HG03469 (cell line): ENCODE results near the gene RIBC1.
A peak's percentile ranks its signal among the peaks of the same experiment; 100 is the strongest.
"Not testable (repeated sequence)": the region's sequence is repeated elsewhere in the genome, so short reads cannot be mapped to it uniquely, and the experiment has no call there.

Experiments used
- ATAC-seq: cut with Tn5 transposase; IDR thresholded peaks from one replicate; pipeline ENCODE4 v1.9.1; 2021; ENCODE audit warnings: mild to moderate bottlenecking, moderate library complexity, moderate number of reproducible peaks; ENCODE audit not compliant: unreplicated experiment

The RIBC1 gene

GRCh38 chrX:53433651-53434639 lies 11.3 kb downstream of the RIBC1 start, which contains the start of gene HSD17B10:
HSD17B10 (minus strand) TSS chrX:53434370; CDS start chrX:53434345, 25 bp downstream.
- ATAC-seq, result peak; percentile 67

GRCh38 chrX:53435997-53436396 lies 13.3 kb downstream of the RIBC1 start:
- peak; percentile 46 for ATAC-seq

DNA sequence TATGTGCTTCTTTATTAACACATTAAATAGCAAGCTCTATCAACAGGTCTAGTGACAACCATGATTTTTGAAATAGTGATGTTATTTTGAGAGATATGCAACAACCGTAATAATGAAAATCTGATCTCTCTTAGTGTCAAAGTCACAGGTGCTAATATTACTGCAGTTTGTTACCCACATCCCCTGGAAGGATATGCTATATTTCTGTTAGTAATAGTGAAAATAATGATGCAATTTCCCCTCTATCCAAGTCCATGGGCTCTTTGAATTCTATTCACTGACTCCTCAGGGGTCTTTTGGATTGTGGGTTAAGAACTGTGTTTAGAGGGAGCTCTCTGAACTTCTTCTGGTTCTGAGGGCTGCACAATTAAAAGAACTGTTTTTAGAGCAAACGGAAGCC lies 14.5 kb downstream of the RIBC1 start:
- ATAC-seq, result no peak

- no peak for ATAC-seq
Measured at GRCh38 chrX:53438174-53438831, 15.6 kb downstream of the RIBC1 start.

DNA sequence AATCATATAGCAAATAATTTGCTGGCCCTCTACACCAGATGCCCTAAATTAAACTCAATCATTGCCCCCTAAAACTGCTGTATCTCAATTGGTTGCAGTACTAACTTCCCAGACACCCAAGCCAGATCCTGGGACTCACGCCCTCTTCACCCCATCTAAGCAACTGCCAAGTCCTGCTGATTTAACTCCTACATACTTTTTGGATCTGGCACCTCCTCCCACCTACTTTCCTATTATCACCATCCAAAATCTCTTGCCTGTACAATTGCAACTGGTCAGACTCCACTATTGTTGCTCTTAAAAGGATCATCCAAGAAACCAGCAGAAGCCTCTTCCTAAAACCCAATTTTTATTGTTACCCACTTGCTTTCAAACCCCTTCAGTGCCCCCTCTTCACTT lies 16.2 kb downstream of the RIBC1 start:
- ATAC-seq, result no peak

DNA sequence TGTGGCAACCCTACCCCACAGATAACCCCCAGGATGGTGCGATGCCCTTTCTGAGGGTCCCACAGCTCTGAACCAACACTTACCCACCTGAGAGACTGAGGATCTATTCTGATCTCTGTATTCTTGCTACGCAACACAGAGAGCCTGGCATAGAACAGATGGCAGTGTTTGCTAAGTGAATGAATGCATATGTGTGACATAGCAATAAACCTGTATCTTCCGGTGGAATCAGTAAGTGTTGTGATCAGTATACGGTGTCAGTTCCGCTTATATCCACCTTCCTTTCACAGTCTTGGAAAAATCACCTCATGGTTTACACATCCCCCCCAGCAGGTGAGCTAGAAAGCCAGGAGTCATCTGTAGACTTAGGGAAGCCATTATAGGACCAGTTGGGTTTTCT lies 17.4 kb downstream of the RIBC1 start:
- no peak for ATAC-seq

DNA sequence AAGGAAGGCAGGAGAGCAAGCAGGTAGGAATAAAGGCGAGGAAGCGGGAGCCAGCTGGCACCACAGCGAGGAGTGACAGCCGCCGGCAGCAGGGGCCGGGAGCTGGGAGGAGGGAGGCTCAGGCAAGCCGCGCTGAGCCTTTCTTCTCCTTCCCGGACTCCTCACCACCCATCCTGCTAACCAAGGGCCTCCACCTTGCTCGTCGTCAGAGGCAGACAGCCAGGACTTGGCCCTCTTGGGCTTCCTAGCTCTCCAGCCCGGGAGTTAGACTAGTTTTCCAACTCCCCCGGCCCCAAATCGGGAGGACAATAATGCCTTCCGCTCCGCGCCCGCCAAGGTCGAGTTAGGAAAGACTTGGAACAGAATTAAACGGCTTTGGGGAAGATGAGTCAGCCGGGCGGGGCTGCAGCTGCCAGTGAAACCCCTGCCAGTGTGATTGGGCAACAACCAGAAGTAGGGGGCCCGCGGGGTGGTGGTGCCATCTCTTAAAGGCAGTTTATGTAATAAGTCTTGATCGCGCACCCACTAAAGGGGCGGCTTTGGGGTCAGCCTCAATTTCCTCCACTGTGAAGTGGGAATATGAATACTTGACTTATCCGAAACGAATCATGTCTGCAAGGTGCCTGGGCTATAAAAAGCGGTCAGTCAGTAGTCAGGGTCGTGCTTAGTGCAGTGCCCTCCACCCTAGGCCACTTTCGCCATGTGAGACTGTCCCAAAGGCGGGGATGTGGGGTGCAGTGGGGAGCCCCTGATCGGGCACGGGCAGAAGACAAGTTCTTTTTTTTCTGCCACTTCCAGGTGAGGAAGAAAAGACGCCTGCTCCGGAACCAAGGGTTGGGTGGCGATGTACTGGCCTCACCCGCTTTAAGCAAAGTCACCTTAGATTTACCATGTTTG lies 18.2 kb downstream of the RIBC1 start:
- ATAC-seq, result no peak

DNA sequence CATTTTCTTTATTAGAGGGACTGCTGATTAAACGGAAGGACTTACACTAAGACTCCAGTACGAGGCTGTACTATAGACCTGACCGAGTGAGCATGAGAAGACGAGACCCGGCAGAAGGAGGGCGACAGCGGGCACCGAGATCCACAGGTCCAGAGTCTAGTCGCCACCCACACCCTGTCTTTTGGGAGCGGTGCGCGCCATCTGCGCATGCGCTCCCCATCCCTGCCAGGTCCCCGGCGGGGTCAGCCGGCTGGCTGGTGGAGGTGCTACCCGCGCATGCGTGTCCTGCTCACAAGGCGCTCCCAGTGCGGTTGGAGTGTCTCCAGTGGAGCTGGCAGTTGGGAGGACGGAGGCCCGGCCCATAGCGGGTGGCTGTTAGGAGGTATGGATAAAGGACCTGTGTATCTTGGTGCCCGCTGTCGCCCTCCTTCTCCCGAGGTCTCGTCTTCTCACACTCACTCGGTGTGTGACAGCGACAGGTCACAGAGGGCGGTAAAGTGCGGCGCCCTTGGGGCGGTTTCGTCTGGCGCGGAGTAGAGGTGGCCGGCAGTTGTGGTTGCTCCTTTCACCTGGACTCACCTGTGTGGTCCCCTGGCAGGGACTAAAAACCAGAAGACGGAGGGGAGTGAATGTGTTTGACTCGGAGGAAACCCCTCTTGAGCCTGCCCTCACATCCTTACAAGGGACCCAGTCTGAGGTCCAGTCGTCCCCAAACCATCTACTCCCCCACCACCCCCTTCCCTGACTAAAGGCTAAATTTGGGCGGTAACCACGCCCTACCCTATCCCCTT lies 19.1 kb downstream of the RIBC1 start:
- peak; percentile 51 for ATAC-seq

DNA sequence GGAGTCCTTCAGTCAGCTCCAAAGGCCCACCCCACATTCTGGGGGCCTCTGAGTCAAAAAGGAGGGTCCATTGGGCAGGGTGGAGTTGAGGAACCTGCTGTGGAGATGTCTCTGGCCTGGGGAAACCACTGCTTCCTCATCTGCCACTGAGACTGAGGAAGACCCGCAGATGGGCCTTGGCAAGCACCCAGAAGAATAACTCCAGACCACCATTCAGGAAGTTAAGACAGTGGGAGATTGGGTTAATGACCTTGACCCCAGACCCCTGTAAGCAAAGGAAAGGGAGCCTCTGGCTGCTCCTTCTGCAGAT lies 19.6 kb downstream of the RIBC1 start:
- ATAC-seq, result no peak

DNA sequence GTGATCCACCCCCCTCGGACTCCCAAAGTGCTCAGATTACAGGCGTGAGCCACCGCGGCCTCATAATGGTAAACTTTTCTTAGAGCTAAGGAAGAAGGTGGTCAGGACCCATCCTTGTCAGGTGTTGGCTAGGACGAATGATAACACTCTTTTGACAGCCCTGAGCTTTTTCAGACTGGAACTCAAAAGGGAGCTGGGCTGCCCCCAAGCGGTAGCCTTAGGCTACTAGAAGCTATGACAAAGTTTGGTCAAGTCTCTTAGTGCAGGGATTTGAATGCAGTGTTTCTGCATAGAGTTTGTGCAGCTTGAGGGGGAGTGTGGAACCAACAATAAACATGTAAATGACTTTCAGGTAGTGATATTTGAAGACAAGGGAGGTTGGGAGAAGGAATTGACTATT lies 23.3 kb downstream of the RIBC1 start:
- no peak for ATAC-seq

GRCh38 chrX:53447441-53447840 lies 24.8 kb downstream of the RIBC1 start:
- no peak for ATAC-seq

GRCh38 chrX:53449632-53450031 lies 27.0 kb downstream of the RIBC1 start:
- no peak for ATAC-seq

DNA sequence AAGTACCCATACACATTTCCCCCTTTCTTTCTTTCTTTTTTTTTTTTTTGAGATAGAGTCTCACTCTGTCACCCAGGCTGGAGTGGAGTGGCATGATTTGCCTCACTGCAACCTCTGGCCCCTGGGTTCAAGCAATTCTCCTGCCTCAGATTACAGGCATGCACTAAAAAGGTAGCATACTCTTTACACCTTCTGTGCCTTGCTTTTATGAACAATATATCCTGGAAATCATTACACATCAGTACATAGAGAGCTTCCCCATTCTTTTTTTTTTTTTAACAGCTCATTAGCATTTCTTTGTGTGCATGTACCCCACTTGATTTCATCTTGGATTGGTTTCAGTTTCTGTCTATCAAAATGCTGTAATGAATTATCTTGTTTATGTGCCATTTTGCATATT lies 30.1 kb downstream of the RIBC1 start:
- no peak for ATAC-seq

DNA sequence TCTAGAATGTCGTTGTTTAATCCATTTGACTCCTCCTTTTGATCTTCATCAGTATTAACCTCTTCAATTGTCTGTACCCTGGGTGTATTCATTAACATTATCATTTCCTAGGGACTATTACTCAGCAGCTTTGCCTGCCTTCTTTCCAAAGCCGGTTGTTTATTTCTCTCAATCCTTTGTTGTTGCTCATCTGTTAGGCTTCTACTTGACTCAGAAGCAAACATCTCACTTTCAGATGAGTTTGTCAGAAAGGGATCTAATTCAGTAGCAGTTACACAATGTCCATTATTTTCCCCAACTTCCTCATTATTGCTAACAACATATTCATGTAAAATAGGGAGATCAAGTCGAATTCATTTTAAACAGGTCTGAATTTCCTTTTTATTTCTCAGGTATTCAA lies 33.6 kb downstream of the RIBC1 start:
- no peak for ATAC-seq

GRCh38 chrX:53458082-53458481 lies 35.4 kb downstream of the RIBC1 start:
- no peak for ATAC-seq

GRCh38 chrX:53468659-53469058 lies 46.0 kb downstream of the RIBC1 start:
- not testable (repeated sequence) for ATAC-seq

DNA sequence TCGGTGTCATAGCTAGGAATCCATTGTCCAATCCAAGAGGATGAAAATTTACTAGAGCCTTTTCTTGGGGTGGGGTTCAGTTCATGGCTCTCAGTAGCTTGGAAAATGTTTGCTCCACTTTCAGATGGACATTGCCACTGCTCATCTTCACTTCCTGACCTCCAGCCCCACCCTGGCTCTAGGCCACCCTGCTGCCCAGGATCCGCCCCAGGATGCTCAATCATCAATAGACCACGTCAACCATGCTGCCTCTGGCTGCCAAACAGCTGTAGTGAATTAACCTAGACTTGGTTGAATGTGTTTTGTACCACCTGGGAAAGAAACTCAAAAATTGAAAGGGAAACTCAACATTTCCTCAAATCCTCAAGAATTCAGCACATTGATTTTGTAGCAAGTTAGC lies 48.7 kb downstream of the RIBC1 start:
- no peak for ATAC-seq

- no peak for ATAC-seq
Measured at GRCh38 chrX:53474707-53475106, 52.0 kb downstream of the RIBC1 start.

DNA sequence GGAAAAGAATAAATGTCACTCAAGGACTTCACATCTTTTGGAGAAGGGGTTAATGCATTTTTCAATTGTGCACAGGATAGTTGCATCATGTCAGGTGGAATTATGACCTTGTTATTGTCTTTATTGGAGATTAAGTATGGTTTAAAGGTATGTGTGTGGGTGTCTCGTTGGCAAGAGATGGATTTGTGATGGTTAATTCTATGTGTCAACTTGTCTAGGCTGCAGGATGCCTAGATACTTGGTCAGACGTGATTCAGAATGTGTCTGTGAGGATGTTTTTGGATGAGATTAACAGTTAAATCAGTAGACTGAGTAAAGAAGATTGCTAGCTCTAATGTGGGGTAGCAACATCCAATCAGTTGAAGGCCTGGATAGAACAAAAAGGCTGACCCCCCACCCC lies 53.7 kb downstream of the RIBC1 start:
- no peak for ATAC-seq

- ATAC-seq, result no peak
Measured at GRCh38 chrX:53479301-53479700, 56.6 kb downstream of the RIBC1 start.
